Measurements from ENCODE around the gene CEP19.

GRCh38 chr3:196659901-196660351 is 52.1 kb downstream of the CEP19 start:
- TF ChIP-seq CTCF (optimal IDR thresholded peaks at IDR 0.05 in 1 of 3, IDR thresholded peaks at IDR 0.05 in 1 of 3, conservative IDR thresholded peaks at IDR 0.05 in 1 of 3; ENCODE audit: extremely low read depth in 1 of 3, insufficient read depth in 2 of 3, low read length in 3 of 3) (no peak), EZH2 (IDR thresholded peaks at IDR 0.05; ENCODE audit: low read length) (no peak)

Data from keratinocyte (primary cell).